GM23338 (cell line): ENCODE measurements around the gene PCSK2. TPM values are rescaled to one million over a fixed set of nuclear protein-coding genes. Genes with fewer than 3 reads are reported as not detected.

Source experiments
- ATAC-seq: fragments of 200-7000 bp; cut with Tn5 transposase; 3 replicates; pipeline ENCODE4 v1.9.1; 2020
- DNase-seq: peaks from one replicate; pipeline ENCODE4 v3.0.0-alpha.2; 2015; ENCODE audit warnings: low spot score
- H2AFZ ChIP-seq: fragments of 200-600 bp; sonication (generic); 2 replicates; pipeline ENCODE4 v1.8.0; 2016; ENCODE audit warnings: antibody characterized with exemption, mild to moderate bottlenecking, moderate library complexity
- H3F3A ChIP-seq: fragments of 200-600 bp; sonication (generic); replicated peaks from 2 replicates; pipeline ENCODE4 v1.8.0; 2017; ENCODE audit warnings: antibody characterized with exemption, mixed run types, low read depth
- H3K27ac ChIP-seq: fragments of 200-600 bp; sonication (generic); 2 replicates; pipeline ENCODE4 v1.6.1; 2016; ENCODE audit warnings: low read depth
- H3K27me3 ChIP-seq: fragments of 200-600 bp; sonication (generic); 2 replicates; pipeline ENCODE4 v1.8.0; 2016; ENCODE audit warnings: mild to moderate bottlenecking, mixed run types, moderate library complexity; ENCODE audit not compliant: insufficient read depth
- H3K36me3 ChIP-seq: fragments of 200-600 bp; sonication (generic); 2 replicates; pipeline ENCODE4 v1.8.0; 2016; ENCODE audit warnings: mild to moderate bottlenecking; ENCODE audit not compliant: insufficient read depth
- H3K4me1 ChIP-seq: fragments of 200-600 bp; sonication (generic); 2 replicates; pipeline ENCODE4 v1.8.0; 2016; ENCODE audit warnings: mild to moderate bottlenecking, moderate library complexity; ENCODE audit not compliant: insufficient read depth
- H3K4me2 ChIP-seq: fragments of 200-600 bp; sonication (generic); 2 replicates; pipeline ENCODE4 v1.7.1; 2017; ENCODE audit warnings: mixed run types
- H3K4me3 ChIP-seq: fragments of 200-600 bp; sonication (generic); 2 replicates; pipeline ENCODE4 v1.6.1; 2016; ENCODE audit warnings: mixed run types
- H3K79me2 ChIP-seq: fragments of 200-600 bp; sonication (generic); replicated peaks from 2 replicates; pipeline ENCODE4 v1.8.0; 2017; ENCODE audit warnings: mild to moderate bottlenecking; ENCODE audit not compliant: insufficient read depth
- H3K9me2 ChIP-seq: fragments of 200-600 bp; sonication (generic); 2 replicates; pipeline ENCODE4 v1.8.0; 2017; ENCODE audit not compliant: insufficient read depth
- H4K20me1 ChIP-seq: fragments of 200-600 bp; sonication (generic); replicated peaks from 2 replicates; pipeline ENCODE4 v1.8.0; 2017; ENCODE audit warnings: mild to moderate bottlenecking; ENCODE audit not compliant: insufficient read depth
- H3K27ac Mint-ChIP-seq: 2 replicates; pipeline ENCODE4 v1.8.0; 2020; ENCODE audit warnings: inconsistent platforms, mild to moderate bottlenecking, moderate library complexity, mixed read lengths
- H3K27me3 Mint-ChIP-seq: 3 replicates; pipeline ENCODE4 v1.8.0; 2022; ENCODE audit warnings: low read depth, mild to moderate bottlenecking, moderate library complexity, mixed read lengths, inconsistent platforms; ENCODE audit not compliant: insufficient read depth, poor library complexity
- H3K36me3 Mint-ChIP-seq: 3 replicates; pipeline ENCODE4 v1.8.0; 2021; ENCODE audit warnings: low read depth, mild to moderate bottlenecking, inconsistent platforms, moderate library complexity, mixed read lengths
- H3K4me1 Mint-ChIP-seq: 3 replicates; pipeline ENCODE4 v1.8.0; 2020; ENCODE audit warnings: mild to moderate bottlenecking, inconsistent platforms, mixed read lengths
- H3K4me3 Mint-ChIP-seq: 3 replicates; pipeline ENCODE4 v1.8.0; 2021; ENCODE audit warnings: moderate library complexity, mild to moderate bottlenecking, inconsistent platforms, mixed read lengths
- H3K9me3 Mint-ChIP-seq: 3 replicates; pipeline ENCODE4 v1.8.0; 2020; ENCODE audit warnings: moderate library complexity, mild to moderate bottlenecking, inconsistent platforms, mixed read lengths
- CREB1 ChIP-seq: fragments of 250-450 bp; sonication (Bioruptor Pico); IDR thresholded peaks from 2 replicates; pipeline ENCODE4 v1.5.0; 2020; ENCODE audit warnings: low read depth, mild to moderate bottlenecking, moderate library complexity
- ETS1 ChIP-seq: IDR thresholded peaks from 2 replicates; pipeline ENCODE4 v1.6.1; 2016; ENCODE audit warnings: antibody characterized with exemption
- EZH2phosphoT487 ChIP-seq: fragments of 200-600 bp; sonication (generic); IDR thresholded peaks from one replicate; pipeline ENCODE4 v1.8.1; 2018; ENCODE audit warnings: antibody characterized with exemption; ENCODE audit not compliant: unreplicated experiment
- POLR2AphosphoS5 ChIP-seq: IDR thresholded peaks from 2 replicates; pipeline ENCODE4 v1.6.1; 2016; ENCODE audit warnings: antibody characterized with exemption, low read depth
- REST ChIP-seq: IDR thresholded peaks from one replicate; pipeline ENCODE4 v1.6.1; 2018; ENCODE audit warnings: antibody characterized with exemption; ENCODE audit not compliant: unreplicated experiment
- ZNF114 ChIP-seq: fragments of 250-450 bp; sonication (Bioruptor Pico); IDR thresholded peaks from 2 replicates; pipeline ENCODE4 v1.5.0; 2020; ENCODE audit warnings: mild to moderate bottlenecking, moderate library complexity
- ZNF331 ChIP-seq: fragments of 250-450 bp; sonication (Bioruptor Pico); IDR thresholded peaks from 2 replicates; pipeline ENCODE4 v1.5.0; 2020; ENCODE audit warnings: low read depth, mild to moderate bottlenecking, moderate library complexity
- polyA plus RNA-seq: library from polyadenylated mRNA; unstranded; fragments of >200 nt; fragmentation: Nextera tagmentation; extraction: Ambion mirVana; gene quantifications from 2 replicates; pipeline ENCODE4 v1.2.1, GENCODE V29; 2016
- total RNA-seq: library from RNA; depleted of rRNA; stranded (reverse); fragments of >200 nt; shearing (Covaris generic); gene quantifications from 2 replicates; pipeline ENCODE4 v1.2.3, GENCODE V29; 2014

Gene PCSK2
- total and polyA plus RNA-seq, 2 experiments from 2014 or later = 0.37 to 1.1 TPM

- H3K27me3 Mint-ChIP-seq = peaks cover 4% of the 10 kb centered on the region
- Histone ChIP-seq H3F3A (no peaks in the 10 kb centered on the region), H3K36me3 (no peaks in the 10 kb centered on the region), H3K27me3 (no peaks in the 10 kb centered on the region), H4K20me1 (no peaks in the 10 kb centered on the region), H3K4me2 (no peak overlapping the region), H3K4me1 (no peaks in the 10 kb centered on the region), H3K27ac (no peak overlapping the region), H3K9me2 (peaks cover 2% of the 10 kb centered on the region; the same call in 1 of the 2 replicates), H2AFZ (no peak overlapping the region), H3K79me2 (no peaks in the 10 kb centered on the region), H3K4me3 (no peak overlapping the region)
- ATAC-seq (no peak), DNase-seq (no peak)
- TF ChIP-seq REST (no peak), ETS1 (no peak), EZH2phosphoT487 (no peak), POLR2AphosphoS5 (no peak), CREB1 (CRISPR knock-in tag) (no peak), ZNF331 (CRISPR knock-in tag) (no peak)
- H3K9me3 Mint-ChIP-seq = no peaks in the 10 kb centered on the region
- peaks cover 3% of the 10 kb centered on the region; the same call in 2 of the 3 replicates for H3K4me1 Mint-ChIP-seq
- H3K4me3 Mint-ChIP-seq = no peak overlapping the region
- H3K36me3 Mint-ChIP-seq = no peaks in the 10 kb centered on the region
- H3K27ac Mint-ChIP-seq = no peak overlapping the region
These were observed 244.1 kb downstream of the PCSK2 start for GRCh38 chr20:17470973-17471372.

- H3K4me1 Mint-ChIP-seq = peaks cover 3% of the 10 kb centered on the region; the same call in 2 of the 3 replicates
- H3F3A ChIP-seq = no peaks in the 10 kb centered on the region
- H3K27me3 Mint-ChIP-seq = peaks cover 4% of the 10 kb centered on the region
- H3K79me2 ChIP-seq = no peaks in the 10 kb centered on the region
- no peak for ATAC-seq
- DNase-seq = no peak
- no peak overlapping the region for H3K4me3 Mint-ChIP-seq
- H3K9me3 Mint-ChIP-seq = no peaks in the 10 kb centered on the region
- H4K20me1 ChIP-seq = no peaks in the 10 kb centered on the region
- no peak overlapping the region for H3K27ac Mint-ChIP-seq
- no peaks in the 10 kb centered on the region for H3K36me3 Mint-ChIP-seq
- no peak overlapping the region for H3K4me3 ChIP-seq
- H3K4me1 ChIP-seq = no peaks in the 10 kb centered on the region
- H2AFZ ChIP-seq = peak overlapping the region; percentile 66; the same call in 1 of the 2 replicates
- H3K4me2 ChIP-seq = no peak overlapping the region
- H3K9me2 ChIP-seq = no peaks in the 10 kb centered on the region
- H3K27me3 ChIP-seq = no peaks in the 10 kb centered on the region
- H3K27ac ChIP-seq = no peak overlapping the region
- H3K36me3 ChIP-seq = no peaks in the 10 kb centered on the region
- no peak for TF ChIP-seq ZNF114 (CRISPR knock-in tag)
- TF ChIP-seq REST = no peak
- TF ChIP-seq ZNF331 (CRISPR knock-in tag) = no peak
These were observed 244.9 kb downstream of the PCSK2 start for GRCh38 chr20:17471606-17472187.
